GM06990 (cell line): Measurements from ENCODE around the gene SHROOM2.

Experiments
- DNase-seq: peaks from one replicate; pipeline ENCODE4 v3.0.0-alpha.2; 2011; ENCODE audit not compliant: insufficient read length; ENCODE audit errors: extremely low read depth
- H3K27me3 ChIP-seq: replicated peaks from 2 replicates; pipeline ENCODE4 v1.6.0; 2011; ENCODE audit warnings: low read length; ENCODE audit not compliant: control insufficient read depth, insufficient read depth
- H3K36me3 ChIP-seq: 2 replicates; pipeline ENCODE4 v1.5.1; 2011; ENCODE audit warnings: low read length; ENCODE audit not compliant: control insufficient read depth, insufficient read depth
- H3K4me3 ChIP-seq: replicated peaks from 2 replicates; pipeline ENCODE4 v1.5.1; 2011; ENCODE audit warnings: low read depth, mild to moderate bottlenecking, control low read depth, low read length
- CTCF ChIP-seq: IDR thresholded peaks from 2 replicates; pipeline ENCODE4 v1.5.1; 2011; ENCODE audit warnings: low read length, control low read depth, mild to moderate bottlenecking, inconsistent platforms; ENCODE audit not compliant: insufficient read depth, poor library complexity, severe bottlenecking

The SHROOM2 gene

GRCh38 chrX:9848718-9849479 lies 62.7 kb downstream of the SHROOM2 start:
- TF ChIP-seq CTCF: no peak
- no peaks in the 10 kb centered on the region for H3K36me3 ChIP-seq
- no peaks in the 10 kb centered on the region; the same call in 1 of the 2 replicates for H3K27me3 ChIP-seq
- H3K4me3 ChIP-seq: no peak overlapping the region
- no peak for DNase-seq

- no peak for DNase-seq
- no peak for TF ChIP-seq CTCF
- no peaks in the 10 kb centered on the region; the same call in 1 of the 2 replicates for H3K27me3 ChIP-seq
- no peak overlapping the region for H3K4me3 ChIP-seq
- no peaks in the 10 kb centered on the region for H3K36me3 ChIP-seq
Observed at GRCh38 chrX:9851890-9852289, 65.7 kb downstream of the SHROOM2 start.

GRCh38 chrX:9853307-9853706 lies 67.1 kb downstream of the SHROOM2 start:
- TF ChIP-seq CTCF: no peak
- H3K27me3 ChIP-seq: no peaks in the 10 kb centered on the region; the same call in 1 of the 2 replicates
- no peak overlapping the region for H3K4me3 ChIP-seq
- H3K36me3 ChIP-seq: no peaks in the 10 kb centered on the region
- no peak for DNase-seq

GRCh38 chrX:9855561-9856283 lies 69.5 kb downstream of the SHROOM2 start:
- no peak for TF ChIP-seq CTCF
- H3K36me3 ChIP-seq: no peaks in the 10 kb centered on the region
- no peak for DNase-seq
- peaks cover 1% of the 10 kb centered on the region; the same call in 1 of the 2 replicates for H3K27me3 ChIP-seq
- no peak overlapping the region for H3K4me3 ChIP-seq

DNA sequence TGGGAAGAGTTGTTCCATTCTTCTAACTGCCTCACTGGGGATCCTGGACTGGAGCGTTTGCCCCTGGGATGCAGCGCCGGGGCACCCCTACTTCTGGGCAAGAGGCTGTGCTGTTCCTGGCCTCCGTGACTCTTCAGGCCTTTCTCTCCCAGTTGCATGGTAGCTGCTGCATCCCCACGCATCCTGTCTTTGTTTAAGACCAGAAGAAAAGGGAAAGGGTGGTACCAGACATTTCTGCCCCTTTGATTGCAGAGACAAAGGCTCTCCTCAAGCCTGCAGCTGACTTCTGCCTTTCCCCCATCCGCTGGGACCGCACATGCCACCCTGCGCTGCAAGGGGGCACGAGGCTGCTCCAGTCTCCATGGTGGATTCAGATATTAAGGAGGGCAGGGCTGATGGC lies 70.4 kb downstream of the SHROOM2 start:
- Histone ChIP-seq H3K27me3 (peaks cover 1% of the 10 kb centered on the region; the same call in 1 of the 2 replicates), H3K4me3 (no peak overlapping the region), H3K36me3 (no peaks in the 10 kb centered on the region)
- TF ChIP-seq CTCF: no peak
- DNase-seq: no peak
